Astrocyte of the cerebellum (primary cell): ENCODE data around the gene C2orf76.

Experiments
- DNase-seq: peaks from one replicate; pipeline ENCODE4 v3.0.0-alpha.2; 2011; ENCODE audit warnings: low read depth
- H3K4me3 ChIP-seq: 2 replicates; pipeline ENCODE4 v1.5.1; 2011; ENCODE audit warnings: mild to moderate bottlenecking, low read depth, low read length, moderate library complexity
- in situ Hi-C: cut with HindIII; loops from 2 replicates; pipeline ENCODE4 v1.10.0; 2017; ENCODE audit warnings: low sequenced_read_pairs
- TF ChIP-seq, protein P1 (sequence below): IDR thresholded peaks from 2 replicates; pipeline ENCODE4 v1.5.1; 2012; ENCODE audit warnings: low read length, low read depth, moderate library complexity, mild to moderate bottlenecking; ENCODE audit errors: missing control alignments

C2orf76 gene

DNA sequence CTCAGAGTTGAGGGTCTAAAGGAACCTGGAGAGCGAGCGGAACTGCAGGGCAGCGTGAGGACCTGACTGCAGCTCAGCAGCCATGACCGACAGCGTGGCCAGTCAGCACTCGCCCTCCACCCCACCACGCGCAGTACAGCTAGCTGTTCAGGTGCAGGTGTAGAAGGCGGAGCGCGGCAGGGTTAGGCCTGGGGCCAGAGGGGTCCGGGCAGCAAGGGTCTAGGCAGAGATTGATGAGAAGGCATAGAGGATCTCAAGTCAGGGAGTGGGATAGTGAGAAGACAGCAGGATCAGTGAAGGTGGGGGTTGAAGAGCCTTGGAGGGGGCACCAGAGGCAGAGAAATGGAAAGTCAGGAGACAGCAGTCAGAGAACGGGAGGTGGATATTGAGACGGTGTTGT lies 72.0 kb downstream of the C2orf76 start:
- no peak for DNase-seq

DNA sequence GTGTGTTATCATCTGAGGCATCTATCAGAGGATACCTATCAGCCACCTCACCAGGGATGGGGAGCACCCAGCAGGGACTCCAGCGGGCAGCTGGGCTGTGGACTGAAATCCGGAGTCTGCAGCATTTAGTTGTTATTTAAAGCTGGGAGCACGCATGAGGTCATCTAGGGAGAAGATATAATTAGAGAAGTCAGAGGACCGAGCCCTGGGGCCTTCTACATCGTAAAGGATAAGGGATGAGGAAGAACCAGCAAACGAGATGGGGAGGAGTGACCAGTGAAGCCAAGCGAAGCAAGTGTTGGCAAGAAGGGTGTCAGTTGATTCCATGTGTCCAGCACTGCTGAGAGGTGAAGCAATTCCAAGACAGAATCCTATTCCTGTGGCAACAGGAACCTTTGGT lies 72.7 kb downstream of the C2orf76 start:
- DNase-seq = no peak
- no peak overlapping the region for H3K4me3 ChIP-seq
- TF ChIP-seq, protein P1, sequence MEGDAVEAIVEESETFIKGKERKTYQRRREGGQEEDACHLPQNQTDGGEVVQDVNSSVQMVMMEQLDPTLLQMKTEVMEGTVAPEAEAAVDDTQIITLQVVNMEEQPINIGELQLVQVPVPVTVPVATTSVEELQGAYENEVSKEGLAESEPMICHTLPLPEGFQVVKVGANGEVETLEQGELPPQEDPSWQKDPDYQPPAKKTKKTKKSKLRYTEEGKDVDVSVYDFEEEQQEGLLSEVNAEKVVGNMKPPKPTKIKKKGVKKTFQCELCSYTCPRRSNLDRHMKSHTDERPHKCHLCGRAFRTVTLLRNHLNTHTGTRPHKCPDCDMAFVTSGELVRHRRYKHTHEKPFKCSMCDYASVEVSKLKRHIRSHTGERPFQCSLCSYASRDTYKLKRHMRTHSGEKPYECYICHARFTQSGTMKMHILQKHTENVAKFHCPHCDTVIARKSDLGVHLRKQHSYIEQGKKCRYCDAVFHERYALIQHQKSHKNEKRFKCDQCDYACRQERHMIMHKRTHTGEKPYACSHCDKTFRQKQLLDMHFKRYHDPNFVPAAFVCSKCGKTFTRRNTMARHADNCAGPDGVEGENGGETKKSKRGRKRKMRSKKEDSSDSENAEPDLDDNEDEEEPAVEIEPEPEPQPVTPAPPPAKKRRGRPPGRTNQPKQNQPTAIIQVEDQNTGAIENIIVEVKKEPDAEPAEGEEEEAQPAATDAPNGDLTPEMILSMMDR = no peak
- in situ Hi-C loops = no loop called here

More for the DNA sequence above, 72.0 kb downstream of the C2orf76 start:
- in situ Hi-C loops = no loop called here
- TF ChIP-seq, protein P1 = no peak
- H3K4me3 ChIP-seq = no peak overlapping the region

DNA sequence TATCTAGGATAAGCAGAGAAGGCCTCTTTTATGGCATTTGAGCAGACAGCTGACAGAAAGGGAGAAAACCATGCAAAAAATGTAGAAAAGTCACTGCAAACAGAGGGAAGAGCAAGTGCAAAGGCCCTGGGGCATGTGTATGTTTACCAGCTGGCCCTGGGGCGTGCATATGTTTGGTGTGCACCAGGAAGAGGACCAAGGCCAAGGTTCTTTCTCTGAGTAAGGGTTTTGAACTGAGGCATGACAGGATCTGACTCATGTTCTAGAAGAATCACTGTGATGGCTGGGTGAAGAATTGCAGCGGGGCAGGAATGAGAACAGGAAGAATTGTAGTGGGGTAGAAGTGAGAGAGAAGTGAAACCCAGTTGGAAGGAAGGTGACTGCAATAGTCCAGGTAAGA lies 73.4 kb downstream of the C2orf76 start:
- TF ChIP-seq, protein P1 = no peak
- no peak for DNase-seq
- no peak overlapping the region for H3K4me3 ChIP-seq
- in situ Hi-C loops = no loop called here

DNA sequence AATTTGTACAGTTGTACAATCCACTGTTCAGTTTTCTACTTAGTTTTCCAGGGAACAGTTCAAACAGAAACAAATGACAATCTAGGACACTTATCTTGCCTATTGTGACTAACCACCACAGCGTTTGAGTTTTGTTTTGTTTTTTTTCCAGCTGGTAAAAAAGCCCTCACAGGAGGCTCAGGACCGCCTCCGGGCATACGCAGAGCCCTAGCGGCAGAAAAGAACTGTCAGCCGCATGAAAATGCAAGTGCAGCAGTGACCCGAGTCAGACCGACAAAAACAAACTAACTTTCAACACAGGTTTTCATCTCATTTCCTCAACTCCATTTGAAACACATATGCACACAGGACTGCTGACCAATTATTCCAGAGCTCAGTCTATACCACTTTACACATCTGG lies 74.4 kb downstream of the C2orf76 start:
- no peak for DNase-seq
- TF ChIP-seq, protein P1 = peak; percentile 39
- H3K4me3 ChIP-seq = no peak overlapping the region
- in situ Hi-C loops = no loop called here

DNA sequence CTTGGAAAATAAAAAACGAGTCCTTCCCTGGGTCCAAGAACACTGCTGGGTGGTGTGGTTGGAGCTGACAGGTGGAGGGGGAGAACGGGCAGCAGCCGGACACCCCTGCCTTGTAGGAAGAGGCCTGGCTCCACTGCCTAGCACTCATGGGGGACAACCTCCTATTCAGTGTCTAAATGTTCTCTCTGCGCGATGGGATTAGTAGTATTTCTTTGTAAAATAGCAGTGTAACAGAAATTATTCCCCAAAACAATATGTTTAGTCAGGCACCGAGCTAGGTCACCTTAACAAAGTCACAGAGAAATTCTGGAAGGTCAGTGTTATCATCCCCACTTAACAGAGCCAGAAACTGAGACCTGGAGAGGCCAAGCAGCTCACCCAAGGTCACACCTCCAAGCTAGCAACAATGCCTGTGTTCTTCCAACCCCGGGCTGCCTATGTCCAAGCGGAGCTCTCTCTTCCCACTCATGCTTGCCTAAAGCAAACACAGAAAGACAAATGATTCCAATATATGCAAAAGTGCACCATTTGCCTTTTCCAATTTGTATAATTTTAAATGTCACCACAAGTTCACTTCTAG lies 75.0 kb downstream of the C2orf76 start:
- TF ChIP-seq, protein P1 = no peak
- DNase-seq = no peak
- in situ Hi-C loops = no loop called here

DNA sequence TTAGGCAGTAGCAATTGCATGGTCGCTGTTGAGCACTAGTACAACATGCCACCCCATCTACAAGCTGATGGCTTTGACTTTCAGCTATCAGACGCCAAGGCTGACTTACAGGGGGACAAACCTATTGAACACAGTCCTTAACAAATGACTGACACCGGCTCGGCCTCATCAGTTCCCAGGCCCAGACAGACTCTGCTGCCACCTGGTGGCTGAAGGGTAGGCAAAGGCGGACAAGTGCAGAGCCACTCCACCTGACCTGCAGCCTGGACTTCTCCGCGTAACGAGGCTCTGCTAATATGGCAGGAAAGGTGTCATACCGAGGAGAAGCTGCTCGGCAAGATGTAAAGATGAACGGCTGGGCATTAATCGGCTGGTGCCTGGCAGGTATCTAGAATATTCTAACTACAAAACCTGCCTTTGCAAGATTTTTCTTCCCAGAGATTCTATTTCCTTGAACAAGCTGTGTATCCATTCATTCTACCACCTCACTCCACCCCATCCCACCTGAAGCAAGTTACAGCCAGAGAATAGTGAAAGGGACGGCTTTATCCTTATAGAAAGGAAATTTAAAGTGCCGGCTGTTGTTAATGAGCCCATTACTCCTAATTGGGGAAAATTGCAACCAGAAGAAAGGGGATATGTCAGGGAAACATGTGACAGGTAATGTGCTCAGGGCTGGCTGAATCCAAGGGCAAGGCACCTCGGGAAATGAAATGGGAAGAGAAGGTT lies 75.6 kb downstream of the C2orf76 start:
- no peak overlapping the region for H3K4me3 ChIP-seq
- peak; percentile 46 for DNase-seq
- in situ Hi-C loops = no loop called here
- TF ChIP-seq, protein P1 = peak; percentile 98

More for the DNA sequence above, 75.0 kb downstream of the C2orf76 start:
- H3K4me3 ChIP-seq = no peak overlapping the region
